OCI-LY3 (cell line): Measurements from ENCODE around the gene TMEM184B.

ENCODE experiments used
- CTCF ChIP-seq: fragments of 200-600, 300-600 bp; sonication (generic); IDR thresholded peaks from 2 replicates; pipeline ENCODE4 v1.5.1; 2014; ENCODE audit warnings: antibody characterized with exemption, low read length, low read depth
- EZH2phosphoT487 ChIP-seq: fragments of 200-600 bp; shearing (Covaris generic); IDR thresholded peaks from 2 replicates; pipeline ENCODE4 v1.6.1; 2018; ENCODE audit warnings: antibody characterized with exemption, mixed run types, low read depth

- TF ChIP-seq CTCF = no peak
- no peak for TF ChIP-seq EZH2phosphoT487
These were observed 28.1 kb upstream of the TMEM184B start for GRCh38 chr22:38300946-38301345.
